Skin epidermis (tissue), 12 donors: ENCODE data around the gene NHLRC2.

Source experiments
- H3K27ac ChIP-seq, 21 experiments: fragments of 200-600 bp; sonication (generic) in 11 of 21; one replicate each; pipeline ENCODE4 v1.5.0; 2020; ENCODE audit warnings: mild to moderate bottlenecking in 3 of 21, inconsistent platforms in 2 of 21, moderate library complexity in 2 of 21
- H3K4me3 ChIP-seq, 7 experiments: fragments of 200-600 bp; sonication (generic) in 2 of 7; one replicate each; pipeline ENCODE4 v1.5.0; 2020; ENCODE audit warnings: inconsistent platforms in 2 of 7, mild to moderate bottlenecking in 2 of 7, moderate library complexity in 1 of 7

Gene NHLRC2

DNA sequence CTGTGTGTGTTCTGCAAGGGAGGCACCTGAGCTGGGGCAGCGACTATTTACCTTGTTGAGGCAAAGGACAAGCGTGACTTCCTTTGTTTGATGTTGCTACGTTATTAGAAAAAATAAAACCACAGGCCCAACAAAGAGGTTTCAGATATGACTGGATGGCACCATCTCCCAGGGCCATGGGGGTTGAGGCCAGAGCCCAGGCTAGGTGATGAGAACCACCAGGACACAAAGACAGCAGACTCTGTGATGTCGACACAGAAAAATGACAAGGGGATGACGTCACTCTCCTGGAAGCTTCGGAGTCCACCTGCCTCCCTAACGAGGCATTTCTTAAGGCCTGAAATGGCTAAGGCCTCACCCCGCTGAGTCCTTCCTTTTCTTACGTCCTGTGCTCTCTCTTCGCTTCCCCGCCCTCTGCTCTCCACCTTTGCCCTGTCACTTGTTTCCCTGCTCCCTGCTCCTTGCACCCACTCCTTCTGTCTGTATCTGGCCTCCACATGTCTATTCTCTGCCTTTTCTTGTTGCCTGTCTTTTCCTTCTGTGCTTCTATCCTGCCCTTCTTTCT, 106.2 kb downstream of the NHLRC2 start:
- Histone ChIP-seq H3K4me3 (no peak overlapping the region), H3K27ac (peak overlapping the region in 11 of 21 experiments; percentile 22 to 83 (median 69))

GRCh38 chr10:113961182-113962031, 106.9 kb downstream of the NHLRC2 start:
- Histone ChIP-seq H3K27ac (peak overlapping the region in 11 of 21 experiments; percentile 22 to 83 (median 69)), H3K4me3 (no peak overlapping the region)

- Histone ChIP-seq H3K27ac (no peak overlapping the region), H3K4me3 (no peak overlapping the region)
These were observed 110.6 kb downstream of the NHLRC2 start for GRCh38 chr10:113965077-113965476.

DNA sequence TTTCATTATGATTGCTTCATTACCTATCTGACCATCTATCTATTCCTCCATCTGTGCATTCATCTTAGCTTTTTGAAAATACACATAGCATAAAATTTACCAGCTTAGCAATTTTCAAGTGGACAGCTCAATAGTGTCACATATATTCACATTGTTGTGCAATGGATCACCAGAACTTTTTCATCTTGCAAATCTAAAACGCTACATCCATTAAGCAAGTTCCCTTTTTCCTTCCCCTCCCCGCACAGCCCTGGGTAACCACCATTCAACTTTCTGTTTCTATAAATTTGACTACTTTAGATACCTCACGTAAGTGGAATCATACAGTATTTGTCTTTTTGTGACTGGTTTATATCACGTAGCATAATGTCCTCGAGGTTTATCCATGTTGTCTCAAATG, 111.2 kb downstream of the NHLRC2 start:
- Histone ChIP-seq H3K4me3 (no peak overlapping the region), H3K27ac (no peak overlapping the region)
